RWPE1 (cell line): ENCODE results near the gene BICRAL.

Experiments used
- CTCF ChIA-PET: fragments of 350-600 bp; sonication (Branson Sonifier 250); formaldehyde crosslinking; extraction: SDS; loops from one replicate; lab custom pipeline; 2021; lab: Yijun Ruan, JAX
- POLR2A ChIA-PET: fragments of 400-600 bp; formaldehyde crosslinking; extraction: SDS; loops from one replicate; lab custom pipeline; 2020; ENCODE audit warnings: antibody characterized with exemption; ENCODE audit not compliant: low non-redundant PET; lab: Yijun Ruan, JAX
- DNase-seq: peaks from one replicate; pipeline ENCODE4 v3.0.0; 2012; ENCODE audit warnings: low spot score
- H3K27ac ChIP-seq: fragments of 450-650 bp; 2 replicates; pipeline ENCODE4 v1.5.1; 2017
- TF ChIP-seq, protein P1 (sequence below): fragments of 450-650 bp; conservative IDR thresholded peaks from 2 replicates; pipeline ENCODE4 v1.5.1; 2017; ENCODE audit warnings: low read depth, mild to moderate bottlenecking

BICRAL gene

GRCh38 chr6:42834056-42834455, 52.2 kb downstream of the BICRAL start:
- ChIA-PET POLR2A (no interaction called here), CTCF (no interaction called here)
- TF ChIP-seq, protein P1, sequence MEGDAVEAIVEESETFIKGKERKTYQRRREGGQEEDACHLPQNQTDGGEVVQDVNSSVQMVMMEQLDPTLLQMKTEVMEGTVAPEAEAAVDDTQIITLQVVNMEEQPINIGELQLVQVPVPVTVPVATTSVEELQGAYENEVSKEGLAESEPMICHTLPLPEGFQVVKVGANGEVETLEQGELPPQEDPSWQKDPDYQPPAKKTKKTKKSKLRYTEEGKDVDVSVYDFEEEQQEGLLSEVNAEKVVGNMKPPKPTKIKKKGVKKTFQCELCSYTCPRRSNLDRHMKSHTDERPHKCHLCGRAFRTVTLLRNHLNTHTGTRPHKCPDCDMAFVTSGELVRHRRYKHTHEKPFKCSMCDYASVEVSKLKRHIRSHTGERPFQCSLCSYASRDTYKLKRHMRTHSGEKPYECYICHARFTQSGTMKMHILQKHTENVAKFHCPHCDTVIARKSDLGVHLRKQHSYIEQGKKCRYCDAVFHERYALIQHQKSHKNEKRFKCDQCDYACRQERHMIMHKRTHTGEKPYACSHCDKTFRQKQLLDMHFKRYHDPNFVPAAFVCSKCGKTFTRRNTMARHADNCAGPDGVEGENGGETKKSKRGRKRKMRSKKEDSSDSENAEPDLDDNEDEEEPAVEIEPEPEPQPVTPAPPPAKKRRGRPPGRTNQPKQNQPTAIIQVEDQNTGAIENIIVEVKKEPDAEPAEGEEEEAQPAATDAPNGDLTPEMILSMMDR: no peak
- DNase-seq: no peak
- H3K27ac ChIP-seq: no peak overlapping the region

- TF ChIP-seq, protein P1: no peak
- H3K27ac ChIP-seq: no peak overlapping the region
- CTCF ChIA-PET: no interaction called here
- no peak for DNase-seq
- POLR2A ChIA-PET: no interaction called here
Observed at GRCh38 chr6:42841844-42842584, 60.2 kb downstream of the BICRAL start.

DNA sequence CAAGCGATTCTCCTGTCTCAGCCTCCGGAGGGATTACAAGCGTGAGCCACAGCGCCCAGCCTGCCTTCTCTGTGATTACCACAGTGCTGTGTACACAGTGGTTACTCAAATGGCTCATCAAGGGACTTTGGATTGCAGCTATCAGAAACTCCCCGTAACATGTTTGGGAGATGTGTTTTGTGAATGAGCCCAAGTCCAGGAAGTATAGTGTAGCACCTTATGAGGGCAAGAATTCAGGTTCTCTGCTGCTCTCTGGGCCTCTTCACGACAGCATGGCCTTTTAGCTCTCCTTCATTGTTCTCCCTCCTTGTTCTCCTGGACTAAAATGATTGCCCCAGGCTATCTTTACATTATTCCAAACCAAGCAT, 63.5 kb downstream of the BICRAL start:
- no peak for DNase-seq
- no peak overlapping the region for H3K27ac ChIP-seq
- CTCF ChIA-PET: interaction anchor here (0.6 kb wide), 2 partner anchors 55 to 79 kb away, joined by 3 to 9 read pairs; no protein-coding TSS in a partner anchor
- POLR2A ChIA-PET: no interaction called here
- TF ChIP-seq, protein P1: no peak

- no peak overlapping the region for H3K27ac ChIP-seq
- TF ChIP-seq, protein P1: no peak
- DNase-seq: no peak
- ChIA-PET POLR2A (no interaction called here), CTCF (no interaction called here)
Observed at GRCh38 chr6:42846505-42846904, 64.7 kb downstream of the BICRAL start.

DNA sequence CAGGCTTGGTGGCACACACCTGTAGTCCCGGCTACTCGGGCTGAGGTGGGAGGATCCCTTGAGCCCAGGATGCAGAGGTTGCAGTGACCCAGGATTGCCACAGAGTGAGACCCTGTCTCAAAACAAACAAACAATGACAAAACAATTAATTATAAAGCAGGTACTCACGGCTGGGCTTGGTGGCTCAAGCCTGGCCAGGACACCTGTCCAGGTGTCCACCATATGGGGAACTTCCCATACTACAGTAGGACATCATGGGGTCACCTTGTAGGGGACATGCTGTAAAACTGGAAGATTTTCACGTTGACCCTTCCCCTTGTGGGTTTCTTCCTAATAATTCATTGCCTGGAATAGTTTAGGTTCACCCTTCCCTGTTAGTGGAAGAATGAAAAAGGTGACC, 66.8 kb downstream of the BICRAL start:
- TF ChIP-seq, protein P1: no peak
- ChIA-PET CTCF (no interaction called here), POLR2A (no interaction called here)
- no peak for DNase-seq
- H3K27ac ChIP-seq: no peak overlapping the region

DNA sequence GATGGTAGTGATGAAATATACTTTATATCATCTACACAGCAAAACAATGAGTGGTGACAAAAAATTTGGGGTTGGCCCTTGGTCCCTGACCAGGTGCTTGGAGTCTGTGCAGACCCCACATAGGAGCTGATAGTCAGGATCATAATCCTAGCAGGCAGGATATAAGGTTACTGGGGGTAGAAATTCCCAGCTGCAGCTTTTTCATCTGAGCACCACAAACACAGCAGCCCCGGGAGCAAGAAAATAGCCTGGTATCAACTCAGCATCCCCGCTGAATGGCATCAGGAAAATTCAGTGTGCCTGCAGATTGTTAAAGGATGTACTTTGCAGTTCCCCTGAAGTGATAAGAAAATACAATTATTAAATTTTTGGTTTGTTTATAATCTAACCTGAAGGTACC, 69.7 kb downstream of the BICRAL start:
- TF ChIP-seq, protein P1: no peak
- no peak for DNase-seq
- no peak overlapping the region for H3K27ac ChIP-seq
- POLR2A ChIA-PET: no interaction called here
- CTCF ChIA-PET: no interaction called here
